ENCODE measurements around the gene ZGPAT. TPM values are rescaled to one million over a fixed set of nuclear protein-coding genes. Genes with fewer than 3 reads are reported as not detected.

The ZGPAT gene
- total and polyA plus RNA-seq, 9 of the 15 experiments (the other 6 are each of a cell fraction or from before 2014, with no cell fraction given) = 0.14 to 26.6 (median 7.4) TPM

DNA sequence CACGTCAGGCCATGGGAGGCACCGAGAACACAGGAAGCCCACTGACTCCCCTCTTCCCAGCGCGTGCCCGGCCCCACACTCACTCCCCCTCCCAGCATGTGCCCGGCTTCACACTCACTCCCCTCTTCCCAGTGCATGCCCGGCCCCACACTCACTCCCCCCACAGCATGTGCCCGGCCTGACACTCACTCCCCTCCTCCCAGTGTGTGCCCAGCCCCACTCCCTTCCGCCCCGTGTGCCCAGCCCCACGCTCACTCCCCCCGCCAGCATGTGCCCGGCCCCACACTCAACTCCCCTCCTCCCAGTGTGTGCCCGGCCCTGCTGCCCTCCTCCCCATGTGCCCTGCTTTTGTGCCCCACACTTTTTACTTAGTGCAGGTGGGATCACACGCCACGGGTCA lies 40.0 kb upstream of the ZGPAT start:
- no peak overlapping the region for H3K4me2 ChIP-seq (ENCODE audit: insufficient read depth, low read length)
- intact Hi-C loops (cut with micrococcal nuclease) (no loop called here), in situ Hi-C loops (cut with MboI) (no loop called here)
- H3K4me3 ChIP-seq = no peak overlapping the region
- peaks cover 3% of the 10 kb centered on the region for H3K9me1 ChIP-seq (ENCODE audit: control insufficient read depth, insufficient read depth, low read length)
- POLR2A ChIA-PET = interaction anchor here (1.6 to 2.3 kb wide), 2 partner anchors 10 to 14 kb away, joined by 7 to 11 read pairs; partner anchors contain the start of gene RTEL1
- no TSS peak for BruUV-seq (replicated peaks)
- no peak for ATAC-seq
- no peaks in the 10 kb centered on the region for H4K20me1 ChIP-seq (replicated peaks; ENCODE audit: control insufficient read depth, insufficient read depth, low read length)
- H3K36me3 ChIP-seq (ENCODE audit: control insufficient read depth, insufficient read depth, low read length) = peaks cover 72% of the 10 kb centered on the region; the same call in 2 of the 3 replicates
- 96% methylated on average over 5 of the region's 16 CpGs for WGBS (ENCODE audit: insufficient coverage, low coverage, missing lambda C conversion rate)
- H3K27ac ChIP-seq (ENCODE audit: extremely low read depth, low read depth, low read length) = no peak overlapping the region
- H3K9me3 ChIP-seq (replicated peaks; ENCODE audit: control insufficient read depth, insufficient read depth, low read depth, low read length) = no peaks in the 10 kb centered on the region
- no peak for DNase-seq (ENCODE audit: extremely low read depth in 1 of 4, low spot score in 3 of 4)
- no peak for FAIRE-seq
- no peak overlapping the region for H3K9ac ChIP-seq (ENCODE audit: insufficient read depth in 1 of 2, low read depth in 2 of 2, low read length in 2 of 2)
- no peaks in the 10 kb centered on the region; the same call in 2 of the 3 replicates for H3K79me2 ChIP-seq (ENCODE audit: control insufficient read depth, insufficient read depth, low read length)
- CTCF ChIA-PET (ENCODE audit: low intra/inter-chr PET ratio) = no interaction called here
- H2AFZ ChIP-seq (ENCODE audit: low read depth, low read length) = no peak overlapping the region
- peak; percentile 39 for TF ChIP-seq POLR2G (IDR thresholded peaks at IDR 0.05; ENCODE audit: low read depth, low read length)
- TF ChIP-seq, protein P1, sequence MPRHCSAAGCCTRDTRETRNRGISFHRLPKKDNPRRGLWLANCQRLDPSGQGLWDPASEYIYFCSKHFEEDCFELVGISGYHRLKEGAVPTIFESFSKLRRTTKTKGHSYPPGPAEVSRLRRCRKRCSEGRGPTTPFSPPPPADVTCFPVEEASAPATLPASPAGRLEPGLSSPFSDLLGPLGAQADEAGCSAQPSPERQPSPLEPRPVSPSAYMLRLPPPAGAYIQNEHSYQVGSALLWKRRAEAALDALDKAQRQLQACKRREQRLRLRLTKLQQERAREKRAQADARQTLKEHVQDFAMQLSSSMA (CRISPR knock-in tag; IDR thresholded peaks at IDR 0.05) = no peak
- TF ChIP-seq MCM7 (IDR thresholded peaks at IDR 0.05) = no peak
- peaks cover 0 to 19% of the 10 kb centered on the region in 2 experiments; a peak in 1 of 5 replicates for H3K4me1 ChIP-seq (replicated peaks in 1 of 2; ENCODE audit: control insufficient read depth in 2 of 2, insufficient read depth in 2 of 2, low read length in 2 of 2)
- H3K27me3 ChIP-seq (ENCODE audit: control insufficient read depth in 2 of 2, insufficient read depth in 2 of 2, low read length in 2 of 2) = no peaks in the 10 kb centered on the region

DNA sequence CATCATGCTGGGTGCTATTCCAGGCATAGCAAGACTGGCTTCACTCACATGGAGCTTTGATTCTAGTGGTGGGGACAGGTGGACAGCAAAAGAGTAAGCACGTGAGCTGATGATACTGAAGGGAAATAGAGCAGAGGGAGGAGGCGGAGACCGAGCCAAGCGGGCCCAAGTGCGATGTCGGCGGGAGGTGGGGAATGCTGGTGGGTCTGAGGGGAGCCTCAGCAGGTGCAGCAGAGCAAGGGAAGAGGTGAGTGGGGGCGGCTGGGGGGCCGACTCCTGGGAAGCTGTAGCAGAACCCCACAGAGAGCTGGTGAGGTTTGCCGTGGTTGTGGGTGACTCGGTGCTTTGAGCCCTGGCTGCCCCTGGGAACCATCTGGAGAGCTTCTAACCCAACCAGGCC lies 39.5 kb upstream of the ZGPAT start:
- no peaks in the 10 kb centered on the region for H3K9me3 ChIP-seq (replicated peaks; ENCODE audit: control insufficient read depth, insufficient read depth, low read depth, low read length)
- no peak overlapping the region for H2AFZ ChIP-seq (ENCODE audit: low read depth, low read length)
- in situ Hi-C loops (cut with MboI) (no loop called here), intact Hi-C loops (cut with micrococcal nuclease) (no loop called here)
- POLR2A ChIA-PET = interaction anchor here (0.8 to 2.3 kb wide), 3 partner anchors 10 to 41 kb away, joined by 3 to 11 read pairs (median 3); partner anchors contain the start of genes GMEB2, RTEL1 and STMN3
- no peak overlapping the region for H3K4me3 ChIP-seq
- H3K4me1 ChIP-seq (replicated peaks in 1 of 2; ENCODE audit: control insufficient read depth in 2 of 2, insufficient read depth in 2 of 2, low read length in 2 of 2) = peaks cover 0 to 19% of the 10 kb centered on the region in 2 experiments; a peak in 1 of 5 replicates
- FAIRE-seq (no peak), ATAC-seq (no peak), DNase-seq (ENCODE audit: extremely low read depth in 1 of 4, low spot score in 3 of 4) (no peak)
- no TSS peak for BruUV-seq (replicated peaks)
- CTCF ChIA-PET (ENCODE audit: low intra/inter-chr PET ratio) = no interaction called here
- no peak overlapping the region for H3K9ac ChIP-seq (ENCODE audit: insufficient read depth in 1 of 2, low read depth in 2 of 2, low read length in 2 of 2)
- peaks cover 68% of the 10 kb centered on the region; the same call in 2 of the 3 replicates for H3K36me3 ChIP-seq (ENCODE audit: control insufficient read depth, insufficient read depth, low read length)
- H3K27me3 ChIP-seq (ENCODE audit: control insufficient read depth in 2 of 2, insufficient read depth in 2 of 2, low read length in 2 of 2) = no peaks in the 10 kb centered on the region
- H3K27ac ChIP-seq (ENCODE audit: extremely low read depth, low read depth, low read length) = no peak overlapping the region
- 91% methylated on average over 9 of the region's 11 CpGs for WGBS (ENCODE audit: insufficient coverage, low coverage, missing lambda C conversion rate)
- peaks cover 3% of the 10 kb centered on the region for H3K9me1 ChIP-seq (ENCODE audit: control insufficient read depth, insufficient read depth, low read length)
- H3K79me2 ChIP-seq (ENCODE audit: control insufficient read depth, insufficient read depth, low read length) = no peaks in the 10 kb centered on the region; the same call in 2 of the 3 replicates
- H4K20me1 ChIP-seq (replicated peaks; ENCODE audit: control insufficient read depth, insufficient read depth, low read length) = no peaks in the 10 kb centered on the region
- H3K4me2 ChIP-seq (ENCODE audit: insufficient read depth, low read length) = no peak overlapping the region
- TF ChIP-seq HIVEP1 (CRISPR knock-in tag; IDR thresholded peaks at IDR 0.05) = no peak
- no peak; the same call in 1 of the 2 replicates for TF ChIP-seq POLR2G (IDR thresholded peaks at IDR 0.05; ENCODE audit: low read depth, low read length)
- TF ChIP-seq, protein P2, sequence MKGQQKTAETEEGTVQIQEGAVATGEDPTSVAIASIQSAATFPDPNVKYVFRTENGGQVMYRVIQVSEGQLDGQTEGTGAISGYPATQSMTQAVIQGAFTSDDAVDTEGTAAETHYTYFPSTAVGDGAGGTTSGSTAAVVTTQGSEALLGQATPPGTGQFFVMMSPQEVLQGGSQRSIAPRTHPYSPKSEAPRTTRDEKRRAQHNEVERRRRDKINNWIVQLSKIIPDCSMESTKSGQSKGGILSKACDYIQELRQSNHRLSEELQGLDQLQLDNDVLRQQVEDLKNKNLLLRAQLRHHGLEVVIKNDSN (CRISPR knock-in tag; IDR thresholded peaks at IDR 0.05) = no peak
- no peak for TF ChIP-seq XRCC5 (IDR thresholded peaks at IDR 0.05; ENCODE audit: low read depth, low read length)
- TF ChIP-seq, protein P3, sequence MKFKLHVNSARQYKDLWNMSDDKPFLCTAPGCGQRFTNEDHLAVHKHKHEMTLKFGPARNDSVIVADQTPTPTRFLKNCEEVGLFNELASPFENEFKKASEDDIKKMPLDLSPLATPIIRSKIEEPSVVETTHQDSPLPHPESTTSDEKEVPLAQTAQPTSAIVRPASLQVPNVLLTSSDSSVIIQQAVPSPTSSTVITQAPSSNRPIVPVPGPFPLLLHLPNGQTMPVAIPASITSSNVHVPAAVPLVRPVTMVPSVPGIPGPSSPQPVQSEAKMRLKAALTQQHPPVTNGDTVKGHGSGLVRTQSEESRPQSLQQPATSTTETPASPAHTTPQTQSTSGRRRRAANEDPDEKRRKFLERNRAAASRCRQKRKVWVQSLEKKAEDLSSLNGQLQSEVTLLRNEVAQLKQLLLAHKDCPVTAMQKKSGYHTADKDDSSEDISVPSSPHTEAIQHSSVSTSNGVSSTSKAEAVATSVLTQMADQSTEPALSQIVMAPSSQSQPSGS (CRISPR knock-in tag; IDR thresholded peaks at IDR 0.05) = no peak
- TF ChIP-seq SMARCA4 (IDR thresholded peaks at IDR 0.05) = no peak
- TF ChIP-seq, protein P4, sequence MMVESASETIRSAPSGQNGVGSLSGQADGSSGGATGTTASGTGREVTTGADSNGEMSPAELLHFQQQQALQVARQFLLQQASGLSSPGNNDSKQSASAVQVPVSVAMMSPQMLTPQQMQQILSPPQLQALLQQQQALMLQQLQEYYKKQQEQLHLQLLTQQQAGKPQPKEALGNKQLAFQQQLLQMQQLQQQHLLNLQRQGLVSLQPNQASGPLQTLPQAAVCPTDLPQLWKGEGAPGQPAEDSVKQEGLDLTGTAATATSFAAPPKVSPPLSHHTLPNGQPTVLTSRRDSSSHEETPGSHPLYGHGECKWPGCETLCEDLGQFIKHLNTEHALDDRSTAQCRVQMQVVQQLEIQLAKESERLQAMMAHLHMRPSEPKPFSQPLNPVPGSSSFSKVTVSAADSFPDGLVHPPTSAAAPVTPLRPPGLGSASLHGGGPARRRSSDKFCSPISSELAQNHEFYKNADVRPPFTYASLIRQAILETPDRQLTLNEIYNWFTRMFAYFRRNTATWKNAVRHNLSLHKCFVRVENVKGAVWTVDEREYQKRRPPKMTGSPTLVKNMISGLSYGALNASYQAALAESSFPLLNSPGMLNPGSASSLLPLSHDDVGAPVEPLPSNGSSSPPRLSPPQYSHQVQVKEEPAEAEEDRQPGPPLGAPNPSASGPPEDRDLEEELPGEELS (CRISPR knock-in tag; IDR thresholded peaks at IDR 0.05; ENCODE audit: borderline replicate concordance) = no peak
- TF ChIP-seq SRF (CRISPR knock-in tag; IDR thresholded peaks at IDR 0.05) = no peak
- no peak for TF ChIP-seq CHD1 (IDR thresholded peaks at IDR 0.05; ENCODE audit: low read length)
